ENCODE measurements around the gene GALNT7.

- TF ChIP-seq CTCF (IDR thresholded peaks at IDR 0.05; ENCODE audit: insufficient read depth, low read length, poor library complexity, severe bottlenecking) = no peak
- TF ChIP-seq EZH2phosphoT487 (conservative IDR thresholded peaks at IDR 0.05; ENCODE audit: low read length) = no peak
These were observed 37.0 kb downstream of the GALNT7 start for GRCh38 chr4:173205656-173206055.

Measured in SU-DHL-6 (cell line).